ENCODE results near the gene HTR6.

The HTR6 gene

GRCh38 chr1:19728413-19729145 lies 63.9 kb downstream of the HTR6 start:
- Histone ChIP-seq H3K27ac (ENCODE audit: low read depth, low read length) (no peak overlapping the region), H3K36me3 (ENCODE audit: control insufficient read depth, insufficient read depth, low read length) (peaks cover 21% of the 10 kb centered on the region)

GRCh38 chr1:19730232-19730631 lies 65.6 kb downstream of the HTR6 start:
- Histone ChIP-seq H3K4me1 (ENCODE audit: control insufficient read depth, insufficient read depth, low read length) (peaks cover 20% of the 10 kb centered on the region), H3K4me3 (ENCODE audit: low read length) (no peak overlapping the region)

More at GRCh38 chr1:19728413-19729145, 63.9 kb downstream of the HTR6 start:
- H3K4me3 ChIP-seq (ENCODE audit: low read length) = no peak overlapping the region
- peaks cover 12% of the 10 kb centered on the region for H3K4me1 ChIP-seq (ENCODE audit: control insufficient read depth, insufficient read depth, low read length)
- no peak overlapping the region for H3K9ac ChIP-seq (ENCODE audit: low read length)
- no peaks in the 10 kb centered on the region for H3K27me3 ChIP-seq (ENCODE audit: control insufficient read depth, insufficient read depth, low read length)

More at GRCh38 chr1:19730232-19730631, 65.6 kb downstream of the HTR6 start:
- no peak overlapping the region for H3K9ac ChIP-seq (ENCODE audit: low read length)
- no peaks in the 10 kb centered on the region for H3K27me3 ChIP-seq (ENCODE audit: control insufficient read depth, insufficient read depth, low read length)
- H3K27ac ChIP-seq (ENCODE audit: low read depth, low read length) = no peak overlapping the region
- H3K36me3 ChIP-seq (ENCODE audit: control insufficient read depth, insufficient read depth, low read length) = peaks cover 17% of the 10 kb centered on the region

All from rectal smooth muscle tissue (tissue), 1 donor.